Cardiac fibroblast (primary cell): ENCODE measurements around the gene GABPB2.

Source experiments
- DNase-seq, 2 donors: peaks; one replicate each; pipeline versions ENCODE4 v3.0.0 to v3.0.0-alpha.2; 2010; ENCODE audit warnings: low read depth in 2 of 2
- H3K4me3 ChIP-seq, 2 donors: replicated peaks in 1 of 2; 1 replicate in 1 of 2; 2 replicates in 1 of 2; pipeline ENCODE4 v1.5.1; 2011; ENCODE audit warnings: low read depth in 2 of 2, low read length in 2 of 2, mild to moderate bottlenecking in 2 of 2, moderate library complexity in 1 of 2
- CTCF ChIP-seq: IDR thresholded peaks from one replicate; pipeline ENCODE4 v1.5.1; 2011; ENCODE audit warnings: low read depth, mild to moderate bottlenecking, low read length, inconsistent platforms

GABPB2 gene

DNA sequence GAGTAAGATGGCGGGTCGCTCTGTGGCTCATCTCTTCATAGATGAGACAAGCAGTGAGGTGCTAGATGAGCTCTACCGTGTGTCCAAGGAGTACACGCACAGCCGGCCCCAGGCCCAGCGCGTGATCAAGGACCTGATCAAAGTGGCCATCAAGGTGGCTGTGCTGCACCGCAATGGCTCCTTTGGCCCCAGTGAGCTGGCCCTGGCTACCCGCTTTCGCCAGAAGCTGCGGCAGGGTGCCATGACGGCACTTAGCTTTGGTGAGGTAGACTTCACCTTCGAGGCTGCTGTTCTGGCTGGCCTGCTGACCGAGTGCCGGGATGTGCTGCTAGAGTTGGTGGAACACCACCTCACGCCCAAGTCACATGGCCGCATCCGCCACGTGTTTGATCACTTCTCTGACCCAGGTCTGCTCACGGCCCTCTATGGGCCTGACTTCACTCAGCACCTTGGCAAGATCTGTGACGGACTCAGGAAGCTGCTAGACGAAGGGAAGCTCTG is 88.2 kb downstream of the GABPB2 start:
- no peak for TF ChIP-seq CTCF
- H3K4me3 ChIP-seq, result no peak overlapping the region
- DNase-seq, result no peak

- H3K4me3 ChIP-seq, result no peak overlapping the region
- no peak for TF ChIP-seq CTCF
- DNase-seq, result no peak
These were observed 88.8 kb downstream of the GABPB2 start for GRCh38 chr1:151159373-151159772.

DNA sequence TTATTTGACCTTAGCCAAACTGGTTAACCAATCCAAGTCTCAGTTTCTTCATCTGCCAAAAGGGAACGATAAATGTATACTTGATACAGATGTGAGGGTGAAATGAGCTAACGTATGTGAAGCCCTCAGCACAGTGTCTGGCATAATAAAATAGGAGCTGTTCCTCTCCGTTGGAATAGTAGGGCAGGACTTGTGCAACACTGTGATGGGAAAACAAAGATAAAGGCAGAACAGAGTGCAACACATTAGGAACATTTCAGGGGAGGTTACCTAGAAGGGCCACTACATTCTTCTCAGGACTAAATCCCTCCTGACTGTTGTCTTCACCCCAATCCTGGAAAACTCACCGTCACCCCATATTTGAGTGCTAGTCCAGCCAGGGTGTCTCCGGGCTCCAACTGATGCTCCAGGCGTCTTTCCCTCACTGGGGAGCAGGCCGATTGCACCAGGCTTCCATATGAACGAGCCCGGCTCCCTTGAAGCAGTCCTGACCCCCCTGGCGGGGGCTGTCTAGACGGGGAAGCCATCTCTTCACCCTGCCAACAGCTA is 94.2 kb downstream of the GABPB2 start:
- TF ChIP-seq CTCF, result no peak
- DNase-seq, result peak in 1 of 2 donors; percentile 49
- H3K4me3 ChIP-seq, result peak overlapping the region; percentile 67 to 88

GRCh38 chr1:151165281-151165737 is 94.7 kb downstream of the GABPB2 start:
- TF ChIP-seq CTCF, result no peak
- H3K4me3 ChIP-seq, result peak overlapping the region; percentile 67 to 88
- DNase-seq, result peak; percentile 57 to 75

- TF ChIP-seq CTCF, result no peak
- DNase-seq, result peak; percentile 99 to 100
- H3K4me3 ChIP-seq, result peak within 1 kb of the TSS; percentile 67 to 88
These were observed 95.4 kb downstream of the GABPB2 start, which contains the start of the genes LYSMD1 and SCNM1 for GRCh38 chr1:151165738-151166504. LYSMD1 (minus strand) TSS chr1:151165902; CDS start chr1:151165258, 644 bp downstream. SCNM1 (plus strand) TSS chr1:151166144; CDS start chr1:151166153, 9 bp downstream.

DNA sequence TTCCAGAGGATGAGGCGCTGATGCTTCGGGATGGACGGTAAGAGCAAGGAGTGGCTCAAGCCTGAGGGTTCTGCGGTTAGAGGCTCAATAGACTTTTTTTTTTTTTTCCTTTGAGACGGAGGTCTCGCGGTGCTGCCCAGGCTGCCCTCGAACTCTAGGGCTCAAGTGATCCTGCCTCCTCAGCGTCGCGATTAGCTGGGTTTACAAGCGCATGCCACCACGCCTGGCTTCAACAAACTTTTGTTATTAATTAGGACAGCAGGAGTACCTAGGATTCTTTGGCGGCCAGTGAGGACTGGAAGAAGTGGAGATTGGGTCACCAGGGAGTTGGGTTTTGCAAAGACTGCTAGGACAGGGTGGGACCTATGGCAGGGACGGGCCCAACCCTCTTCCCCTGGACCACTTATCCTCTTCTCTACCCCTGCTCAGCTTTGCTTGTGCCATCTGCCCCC is 96.0 kb downstream of the GABPB2 start:
- TF ChIP-seq CTCF, result no peak
- H3K4me3 ChIP-seq, result peak overlapping the region; percentile 67 to 88
- peak; percentile 61 to 71 for DNase-seq
